T-cell (primary cell): Measurements from ENCODE around the gene SENP2. TPM values are rescaled to one million over a fixed set of nuclear protein-coding genes. Genes with fewer than 3 reads are reported as not detected.

Experiments used
- ATAC-seq, 4 experiments: fragments of 200-7000 bp in 3 of 4; fragments of 150-1000 bp in 1 of 4; cut with Tn5 transposase; replicated peaks in 1 of 4; 1 replicate in 3 of 4; 2 replicates in 1 of 4; pipeline ENCODE4 v1.10.0; 2021; ENCODE audit warnings: moderate library complexity in 3 of 4, mild to moderate bottlenecking in 2 of 4, moderate number of reproducible peaks in 1 of 4
- CTCF ChIA-PET, 2 donors: fragments of 300-600 bp; sonication (Branson Sonifier 250); formaldehyde crosslinking; loops; one replicate each; lab custom pipeline; 2022; ENCODE audit warnings: antibody characterized with exemption in 2 of 2; lab: Charles Lee
- POLR2A ChIA-PET, 2 donors: fragments of 300-600 bp; sonication (Branson Sonifier 250); formaldehyde crosslinking; loops; one replicate each; lab custom pipeline; 2022; ENCODE audit warnings: antibody characterized with exemption in 2 of 2; lab: Charles Lee
- DNase-seq, 35 experiments: peaks; one replicate each; pipeline versions ENCODE4 v3.0.0 to v3.0.0-alpha.2; 2013 to 2023
- H3K27ac ChIP-seq: one replicate; pipeline ENCODE4 v1.5.1; 2013; ENCODE audit warnings: low read length
- H3K27me3 ChIP-seq, 2 experiments: replicated peaks in 1 of 2; 1 replicate in 1 of 2; 2 replicates in 1 of 2; pipeline versions ENCODE4 v1.6.1 to v1.7.0; 2013; ENCODE audit warnings: low read length in 1 of 2, mixed read lengths in 1 of 2; ENCODE audit not compliant: control insufficient read depth in 2 of 2, insufficient read depth in 2 of 2; ENCODE audit errors: extremely low read depth in 1 of 2
- H3K36me3 ChIP-seq, 2 donors: 1 replicate in 1 of 2; 2 replicates in 1 of 2; pipeline versions ENCODE4 v1.6.1 to v1.7.0; 2013; ENCODE audit warnings: low read length in 1 of 2; ENCODE audit not compliant: control insufficient read depth in 2 of 2, insufficient read depth in 1 of 2; ENCODE audit errors: extremely low read depth in 1 of 2
- H3K4me1 ChIP-seq, 2 experiments: 1 replicate in 1 of 2; 2 replicates in 1 of 2; pipeline versions ENCODE4 v1.6.1 to v1.7.0; 2013; ENCODE audit warnings: low read length in 2 of 2, mixed read lengths in 1 of 2; ENCODE audit not compliant: insufficient read depth in 2 of 2, control insufficient read depth in 1 of 2; ENCODE audit errors: extremely low read depth in 1 of 2
- H3K4me3 ChIP-seq, 2 donors: 1 replicate in 1 of 2; 2 replicates in 1 of 2; pipeline versions ENCODE4 v1.5.1 to v1.7.0; 2013; ENCODE audit warnings: mild to moderate bottlenecking in 2 of 2, low read length in 1 of 2, moderate library complexity in 1 of 2; ENCODE audit not compliant: control insufficient read depth in 1 of 2; ENCODE audit errors: extremely low read depth in 1 of 2
- H3K9me3 ChIP-seq: 2 replicates; pipeline ENCODE4 v1.7.0; 2013
- H3K27ac Mint-ChIP-seq, 2 donors: one replicate each; pipeline ENCODE4 v1.8.0; 2020 to 2021; ENCODE audit warnings: mild to moderate bottlenecking in 2 of 2, mixed read lengths in 2 of 2
- H3K27me3 Mint-ChIP-seq, 2 donors: one replicate each; pipeline ENCODE4 v1.8.0; 2021 to 2022; ENCODE audit warnings: mixed read lengths in 2 of 2
- H3K36me3 Mint-ChIP-seq: one replicate; pipeline ENCODE4 v1.8.0; 2021; ENCODE audit warnings: mixed read lengths
- H3K4me1 Mint-ChIP-seq, 3 donors: one replicate each; pipeline ENCODE4 v1.8.0; 2020 to 2022; ENCODE audit warnings: mixed read lengths in 3 of 3, mild to moderate bottlenecking in 1 of 3
- H3K4me3 Mint-ChIP-seq, 3 donors: one replicate each; pipeline ENCODE4 v1.8.0; 2020 to 2022; ENCODE audit warnings: mild to moderate bottlenecking in 3 of 3, mixed read lengths in 3 of 3, moderate library complexity in 3 of 3
- H3K9me3 Mint-ChIP-seq, 3 donors: one replicate each; pipeline ENCODE4 v1.8.0; 2020 to 2022; ENCODE audit warnings: mixed read lengths in 3 of 3
- WGBS: methylation state at CpG from one replicate; pipeline ENCODE4 v1.1.5; 2013; ENCODE audit warnings: missing lambda C conversion rate; ENCODE audit not compliant: insufficient coverage; 5-methylcytosine and 5-hydroxymethylcytosine counted together
- total RNA-seq, 35 experiments: library from RNA in 6 of 35; stranded (reverse) in 6 of 35; fragments of 120-200 nt in 1 of 35; gene quantifications; one replicate each; pipeline versions ENCODE4 v1.2.1 to v1.2.4 and lab custom pipeline; 2013 to 2026

Gene SENP2
- total RNA-seq, 5 donors from 2014 or later (not counting 1 experiment from before 2014, with no cell fraction given), result 33.1 to 56.1 (median 41.9) TPM

DNA sequence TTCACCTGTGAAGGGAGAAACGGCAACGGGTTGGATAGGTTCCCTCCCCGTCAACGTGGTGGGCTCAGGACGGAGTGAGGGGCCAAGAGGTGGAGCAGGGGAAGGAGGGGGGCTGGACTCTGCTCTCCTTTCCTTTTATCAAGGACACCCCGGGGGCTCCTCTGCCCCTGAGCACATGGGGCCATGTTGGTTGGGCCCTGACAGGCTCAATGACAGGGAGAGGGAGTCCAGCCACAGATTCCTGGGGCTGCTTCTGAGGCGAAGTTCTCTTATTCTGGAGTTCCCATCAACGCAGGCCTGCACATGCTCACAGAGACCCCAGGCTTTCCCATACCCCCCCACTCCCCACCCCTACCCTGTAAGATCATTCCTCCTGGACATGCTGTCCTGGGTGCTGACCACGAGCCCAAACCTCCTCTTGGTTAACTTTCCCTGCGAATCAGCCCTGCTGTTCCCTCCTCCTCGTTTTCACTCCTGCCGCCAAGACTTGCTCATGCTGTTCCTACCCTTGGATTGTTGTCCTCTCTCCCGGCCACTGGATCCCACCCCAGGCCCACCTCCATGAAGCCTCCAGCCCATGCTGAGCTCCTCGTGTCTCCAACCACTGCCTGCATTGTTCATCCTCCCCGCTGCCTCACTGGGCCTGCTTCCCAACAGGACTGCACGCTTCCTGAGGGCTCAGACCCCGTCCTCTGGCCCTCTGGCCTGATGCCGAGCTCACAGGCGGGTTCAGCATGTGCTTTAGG lies 61.2 kb downstream of the SENP2 start:
- DNase-seq, result no peak

DNA sequence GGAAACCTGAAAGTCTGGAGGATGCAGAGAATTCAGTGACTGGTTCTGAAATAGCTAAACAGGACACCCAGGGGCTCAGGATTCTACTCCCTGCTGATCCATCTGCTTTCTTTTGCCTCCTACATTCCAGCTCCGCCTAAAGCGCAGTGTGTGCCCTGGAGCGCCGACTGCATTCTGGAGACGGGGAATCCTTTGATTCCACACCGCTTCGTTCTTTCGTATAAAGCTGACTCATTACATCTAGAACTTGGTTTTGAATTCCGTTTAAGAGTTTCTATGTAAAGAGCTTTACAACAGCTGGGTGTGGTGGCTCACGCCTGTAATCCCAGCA lies 61.8 kb downstream of the SENP2 start:
- ATAC-seq (no peak), DNase-seq (no peak)
- WGBS, result 93% methylated on average over 7 of the region's 10 CpGs
- Mint-ChIP-seq H3K4me3 (no peak overlapping the region), H3K36me3 (no peaks in the 10 kb centered on the region), H3K27me3 (peaks cover 19 to 22% of the 10 kb centered on the region in 2 donors), H3K27ac (no peak overlapping the region), H3K4me1 (no peaks in the 10 kb centered on the region), H3K9me3 (no peaks in the 10 kb centered on the region)
- Histone ChIP-seq H3K4me1 (no peaks in the 10 kb centered on the region), H3K4me3 (no peak overlapping the region), H3K27ac (no peak overlapping the region), H3K27me3 (peaks cover 0 to 27% of the 10 kb centered on the region in 2 experiments), H3K9me3 (no peaks in the 10 kb centered on the region), H3K36me3 (no peaks in the 10 kb centered on the region)
- POLR2A ChIA-PET, result no interaction called here
- CTCF ChIA-PET, result interaction anchor here (0.7 to 2.1 kb wide), 3 partner anchors 12 to 100 kb away, joined by 6 to 13 read pairs (median 6); no protein-coding TSS in a partner anchor

More for the DNA sequence above, 61.2 kb downstream of the SENP2 start:
- Histone ChIP-seq H3K4me1 (no peaks in the 10 kb centered on the region), H3K27me3 (peaks cover 0 to 27% of the 10 kb centered on the region in 2 experiments), H3K4me3 (no peak overlapping the region), H3K9me3 (no peaks in the 10 kb centered on the region), H3K36me3 (no peaks in the 10 kb centered on the region), H3K27ac (no peak overlapping the region)
- H3K4me1 Mint-ChIP-seq, result no peaks in the 10 kb centered on the region
- no peaks in the 10 kb centered on the region for H3K9me3 Mint-ChIP-seq
- no peaks in the 10 kb centered on the region for H3K36me3 Mint-ChIP-seq
- H3K27me3 Mint-ChIP-seq, result peaks cover 19 to 22% of the 10 kb centered on the region in 2 donors
- H3K4me3 Mint-ChIP-seq, result no peak overlapping the region
- ATAC-seq, result no peak
- CTCF ChIA-PET, result interaction anchor here (0.7 to 2.1 kb wide), 3 partner anchors 12 to 100 kb away, joined by 6 to 13 read pairs (median 6); no protein-coding TSS in a partner anchor
- H3K27ac Mint-ChIP-seq, result no peak overlapping the region
- POLR2A ChIA-PET, result no interaction called here
- 73% methylated on average over 15 of the region's 19 CpGs for WGBS

DNA sequence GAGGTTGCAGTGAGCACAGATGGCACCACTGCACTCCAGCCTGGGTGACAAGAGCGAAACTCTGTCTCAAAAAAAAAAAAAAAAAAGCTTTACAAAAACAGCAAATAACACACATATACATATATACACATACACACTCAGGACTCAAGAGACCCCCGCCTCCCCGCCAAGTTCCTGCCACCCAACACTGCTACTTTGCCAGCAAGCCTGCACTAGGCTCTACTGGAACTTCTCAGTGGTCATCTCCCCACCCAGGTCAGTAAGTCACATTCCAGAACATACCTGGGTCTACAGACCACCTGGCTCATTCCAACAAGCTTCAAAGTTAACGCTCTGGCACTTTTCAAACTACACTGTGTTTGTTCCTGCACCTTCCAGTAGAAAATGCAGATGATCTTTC lies 62.3 kb downstream of the SENP2 start:
- Mint-ChIP-seq H3K4me3 (no peak overlapping the region), H3K27ac (no peak overlapping the region), H3K36me3 (no peaks in the 10 kb centered on the region), H3K4me1 (no peaks in the 10 kb centered on the region), H3K9me3 (no peaks in the 10 kb centered on the region), H3K27me3 (peaks cover 19 to 22% of the 10 kb centered on the region in 2 donors)
- no peak for ATAC-seq
- CTCF ChIA-PET, result interaction anchor here (0.7 to 2.1 kb wide), 3 partner anchors 11 to 99 kb away, joined by 6 to 13 read pairs (median 6); no protein-coding TSS in a partner anchor
- WGBS, result 95% methylated on average over 3 of the region's 4 CpGs
- Histone ChIP-seq H3K4me3 (no peak overlapping the region), H3K27ac (no peak overlapping the region), H3K27me3 (peaks cover 0 to 27% of the 10 kb centered on the region in 2 experiments), H3K4me1 (no peaks in the 10 kb centered on the region), H3K36me3 (no peaks in the 10 kb centered on the region), H3K9me3 (no peaks in the 10 kb centered on the region)
- POLR2A ChIA-PET, result no interaction called here
- no peak for DNase-seq

DNA sequence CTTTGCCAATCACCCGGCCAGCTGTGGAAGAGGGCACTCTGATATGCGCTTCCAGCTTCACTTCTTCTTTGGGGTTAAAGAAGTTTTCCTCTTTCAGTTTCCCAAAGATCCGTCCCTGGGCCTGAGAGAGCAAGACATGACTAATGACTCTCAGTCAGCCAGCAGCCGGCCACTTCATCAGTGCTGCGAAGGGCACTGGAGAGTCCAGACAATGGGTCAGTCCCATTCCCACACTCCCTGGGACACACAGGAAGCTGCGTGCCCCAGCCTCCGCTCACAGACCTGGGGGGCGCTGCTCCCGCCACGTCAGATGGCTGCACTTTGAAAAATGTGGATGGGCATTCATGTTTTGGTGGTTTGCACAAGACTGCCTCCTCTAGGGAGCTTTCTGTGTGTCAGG lies 63.3 kb downstream of the SENP2 start:
- Mint-ChIP-seq H3K4me1 (no peaks in the 10 kb centered on the region), H3K27ac (no peak overlapping the region), H3K36me3 (no peaks in the 10 kb centered on the region), H3K9me3 (no peaks in the 10 kb centered on the region), H3K4me3 (no peak overlapping the region), H3K27me3 (peaks cover 19 to 20% of the 10 kb centered on the region in 2 donors)
- no peak overlapping the region for H3K4me3 ChIP-seq
- ATAC-seq, result no peak
- no peaks in the 10 kb centered on the region for H3K9me3 ChIP-seq
- CTCF ChIA-PET, result interaction anchor here (0.8 to 0.9 kb wide), 2 partner anchors 9 to 712 kb away, joined by 3 to 4 read pairs; no protein-coding TSS in a partner anchor
- H3K27me3 ChIP-seq, result peaks cover 0 to 31% of the 10 kb centered on the region in 2 experiments
- no peaks in the 10 kb centered on the region for H3K36me3 ChIP-seq
- DNase-seq, result no peak
- WGBS, result 83% methylated on average over 2 of the region's 10 CpGs
- H3K4me1 ChIP-seq, result no peaks in the 10 kb centered on the region
- POLR2A ChIA-PET, result interaction anchor here in 1 of 2 donors (0.6 kb wide), 1 partner anchor 18 kb away, joined by 4 read pairs; no protein-coding TSS in a partner anchor
- H3K27ac ChIP-seq, result no peak overlapping the region

DNA sequence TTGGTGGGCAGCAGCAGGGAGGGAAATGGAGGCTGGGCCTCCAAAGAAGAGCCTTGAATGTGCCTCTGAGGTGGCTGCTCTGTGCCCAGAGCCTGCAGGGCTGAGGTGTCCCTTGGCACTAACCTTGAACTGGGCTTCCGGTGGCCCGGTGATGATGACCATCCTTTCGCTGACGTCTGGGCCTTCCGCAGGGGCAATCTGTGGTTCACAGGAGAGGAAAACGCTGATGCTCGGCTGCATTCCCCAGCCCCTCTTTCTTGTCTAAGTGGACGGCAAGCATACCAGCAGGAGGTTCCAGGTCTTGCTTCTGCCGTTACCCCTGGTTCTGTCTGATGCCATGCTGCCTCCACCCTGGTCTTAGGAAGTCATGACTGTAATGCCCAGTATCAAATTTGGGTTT lies 65.9 kb downstream of the SENP2 start:
- no peaks in the 10 kb centered on the region for H3K36me3 Mint-ChIP-seq
- H3K27ac Mint-ChIP-seq, result no peak overlapping the region
- Histone ChIP-seq H3K4me1 (no peaks in the 10 kb centered on the region), H3K4me3 (no peak overlapping the region), H3K36me3 (no peaks in the 10 kb centered on the region), H3K9me3 (no peaks in the 10 kb centered on the region), H3K27ac (no peak overlapping the region), H3K27me3 (peaks cover 0 to 16% of the 10 kb centered on the region in 2 experiments)
- DNase-seq, result no peak
- no peak for ATAC-seq
- no peaks in the 10 kb centered on the region for H3K4me1 Mint-ChIP-seq
- no peaks in the 10 kb centered on the region for H3K9me3 Mint-ChIP-seq
- WGBS, result 93% methylated on average over 9 of the region's 9 CpGs
- peaks cover 5 to 8% of the 10 kb centered on the region in 2 donors for H3K27me3 Mint-ChIP-seq
- ChIA-PET CTCF (interaction anchor here in 1 of 2 donors (1.9 kb wide), 1 partner anchor 8 kb away, joined by 6 read pairs; no protein-coding TSS in a partner anchor), POLR2A (no interaction called here)
- no peak overlapping the region for H3K4me3 Mint-ChIP-seq

DNA sequence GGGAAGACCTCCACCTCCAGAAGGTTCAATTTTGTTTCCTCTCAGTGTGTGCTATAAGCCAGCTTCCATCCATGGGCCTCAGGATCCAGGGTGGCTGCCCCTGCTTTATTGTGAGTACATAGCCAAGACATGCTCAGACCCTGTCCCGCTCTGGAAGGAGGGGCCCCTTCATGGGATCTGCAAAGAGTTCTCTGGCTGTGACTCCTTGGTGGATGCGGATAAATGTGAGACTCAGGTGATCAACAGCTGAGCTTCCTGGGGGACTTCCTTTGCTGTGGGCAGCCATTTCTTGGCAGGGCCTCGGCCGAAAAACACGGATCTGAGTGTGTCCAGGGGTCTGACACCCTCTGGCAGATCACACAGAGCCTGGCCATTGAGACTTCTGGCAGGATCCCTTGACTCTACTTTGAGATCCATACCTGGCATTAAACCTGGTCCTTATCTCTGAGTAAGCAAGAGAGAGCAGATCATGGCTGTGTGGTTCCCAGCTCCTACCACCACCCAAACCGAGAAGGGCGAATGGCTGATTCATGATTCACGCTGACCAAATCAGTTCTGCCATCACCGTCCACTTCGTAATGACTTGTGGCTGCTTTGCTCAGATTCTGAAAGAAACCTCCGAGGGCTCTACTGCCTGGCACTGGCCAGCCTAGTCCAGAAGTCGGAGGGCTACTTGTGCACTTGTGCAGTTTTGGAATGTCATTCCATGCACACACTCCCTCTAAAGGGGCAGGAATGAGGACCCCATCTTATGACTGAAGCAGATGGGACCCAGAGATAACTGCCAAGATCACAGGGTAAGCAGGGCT lies 68.1 kb downstream of the SENP2 start:
- Mint-ChIP-seq H3K27ac (no peak overlapping the region), H3K27me3 (peaks cover 0 to 2% of the 10 kb centered on the region in 2 donors), H3K4me3 (no peak overlapping the region), H3K4me1 (no peaks in the 10 kb centered on the region), H3K9me3 (no peaks in the 10 kb centered on the region), H3K36me3 (no peaks in the 10 kb centered on the region)
- H3K27me3 ChIP-seq, result peaks cover 0 to 14% of the 10 kb centered on the region in 2 experiments
- POLR2A ChIA-PET, result no interaction called here
- H3K27ac ChIP-seq, result no peak overlapping the region
- WGBS, result 80% methylated on average over 5 of the region's 12 CpGs
- no peaks in the 10 kb centered on the region for H3K4me1 ChIP-seq
- H3K9me3 ChIP-seq, result no peaks in the 10 kb centered on the region
- ATAC-seq (no peak), DNase-seq (no peak)
- no peak overlapping the region for H3K4me3 ChIP-seq
- H3K36me3 ChIP-seq, result no peaks in the 10 kb centered on the region
- CTCF ChIA-PET, result interaction anchor here in 1 of 2 donors (0.6 kb wide), 1 partner anchor 55 kb away, joined by 8 read pairs; no protein-coding TSS in a partner anchor
